HG03520 (cell line): ENCODE data around the gene PELO.
"Not testable (repeated sequence)": the region's sequence is repeated elsewhere in the genome, so short reads cannot be mapped to it uniquely, and the experiment has no call there.

Source experiments
- ATAC-seq: cut with Tn5 transposase; IDR thresholded peaks from one replicate; pipeline ENCODE4 v1.9.1; 2021; ENCODE audit warnings: mild to moderate bottlenecking, moderate library complexity; ENCODE audit not compliant: unreplicated experiment

Gene PELO, protein sequence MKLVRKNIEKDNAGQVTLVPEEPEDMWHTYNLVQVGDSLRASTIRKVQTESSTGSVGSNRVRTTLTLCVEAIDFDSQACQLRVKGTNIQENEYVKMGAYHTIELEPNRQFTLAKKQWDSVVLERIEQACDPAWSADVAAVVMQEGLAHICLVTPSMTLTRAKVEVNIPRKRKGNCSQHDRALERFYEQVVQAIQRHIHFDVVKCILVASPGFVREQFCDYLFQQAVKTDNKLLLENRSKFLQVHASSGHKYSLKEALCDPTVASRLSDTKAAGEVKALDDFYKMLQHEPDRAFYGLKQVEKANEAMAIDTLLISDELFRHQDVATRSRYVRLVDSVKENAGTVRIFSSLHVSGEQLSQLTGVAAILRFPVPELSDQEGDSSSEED

DNA sequence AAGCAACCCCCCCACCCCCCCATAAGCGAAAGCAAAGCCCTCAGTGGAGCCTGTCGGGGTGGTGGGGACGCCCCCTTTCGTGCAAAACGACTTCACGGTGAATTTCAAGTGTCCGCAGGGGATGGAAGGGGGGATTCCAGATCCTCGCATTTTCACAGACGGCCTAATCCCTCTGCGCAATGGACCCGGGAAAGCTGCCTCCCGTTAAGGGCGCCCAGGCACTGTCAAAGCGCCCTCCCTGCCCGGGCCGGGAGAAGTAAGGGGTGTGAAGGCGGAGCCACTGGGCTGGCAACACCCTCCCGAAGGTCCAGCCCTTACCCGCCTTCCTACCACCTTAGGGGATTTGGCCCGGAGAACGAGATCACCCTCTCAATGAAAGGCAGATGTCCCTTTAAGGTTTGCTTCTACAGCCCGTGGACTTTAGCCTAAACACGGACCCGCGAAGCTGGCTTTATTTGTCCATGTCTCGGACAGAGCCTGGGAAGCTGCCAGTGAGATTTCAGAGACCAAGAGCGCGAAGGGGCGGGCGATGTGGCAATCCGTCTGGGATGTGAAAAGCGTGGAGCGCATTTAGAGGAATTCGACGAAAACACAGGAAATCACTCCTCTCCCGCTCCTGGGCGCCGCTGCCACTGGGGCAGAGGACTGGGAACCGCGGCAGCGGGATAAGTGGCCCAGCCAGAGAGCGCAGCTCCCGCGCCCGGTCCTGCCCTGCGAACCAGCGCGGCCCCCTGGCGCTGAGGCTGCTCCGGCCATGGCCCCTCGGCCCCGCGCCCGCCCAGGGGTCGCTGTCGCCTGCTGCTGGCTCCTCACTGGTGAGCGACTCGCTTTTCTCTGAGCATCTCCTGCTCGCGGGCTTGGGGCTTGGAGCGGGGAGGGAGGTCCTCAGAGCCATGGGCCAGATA lies at the start of gene PELO, which contains the start of gene ITGA1:
Gene PELO, plus strand, starts transcription at position 317 of the 905 bp plus-strand sequence. CDS start 12,479 bp downstream, outside the sequence.
Gene ITGA1, plus strand, starts transcription at position 317 of the 905 bp plus-strand sequence. Its CDS starts 438 bp downstream, at position 755.
- ATAC-seq: peak; percentile 57

DNA sequence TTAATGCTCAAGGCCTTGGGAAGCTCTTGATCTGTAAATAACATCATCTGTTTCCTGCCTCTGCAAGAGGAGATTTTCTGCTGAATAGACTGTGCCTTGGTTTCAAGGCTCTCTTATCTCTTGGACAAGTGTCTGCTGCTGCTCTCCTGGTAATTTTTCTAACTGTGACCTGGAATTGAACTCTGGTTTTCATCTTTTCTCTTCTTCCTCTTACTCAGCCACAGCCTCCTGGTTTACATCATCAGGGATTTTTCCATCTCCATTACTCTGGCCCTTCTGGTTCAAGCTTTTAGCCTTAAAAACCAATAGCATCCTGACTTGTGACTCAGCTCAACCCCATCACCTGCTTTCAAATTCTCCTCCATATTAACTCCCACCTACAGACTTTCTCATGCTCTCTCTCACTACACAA lies 49.6 kb upstream of the PELO start:
- peak; percentile 57 for ATAC-seq

DNA sequence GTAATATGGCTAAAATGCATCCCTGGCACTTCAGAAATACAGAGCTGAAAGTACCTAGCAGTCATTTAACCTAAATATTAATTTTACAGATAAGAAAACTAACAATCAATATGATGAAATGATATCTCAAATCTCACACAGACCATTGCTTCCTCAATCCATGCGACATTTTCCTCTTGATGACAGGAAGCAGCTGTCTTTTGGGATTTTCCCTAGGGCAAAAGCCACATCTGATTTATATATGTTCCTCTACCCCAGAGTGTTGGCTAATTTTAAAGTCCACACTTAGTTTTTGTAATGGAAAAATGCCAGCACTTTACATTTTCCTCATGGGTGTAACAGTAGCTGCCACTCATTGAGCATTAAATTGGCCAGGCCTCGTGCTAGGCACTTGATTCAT lies 47.7 kb upstream of the PELO start:
- ATAC-seq: no peak

DNA sequence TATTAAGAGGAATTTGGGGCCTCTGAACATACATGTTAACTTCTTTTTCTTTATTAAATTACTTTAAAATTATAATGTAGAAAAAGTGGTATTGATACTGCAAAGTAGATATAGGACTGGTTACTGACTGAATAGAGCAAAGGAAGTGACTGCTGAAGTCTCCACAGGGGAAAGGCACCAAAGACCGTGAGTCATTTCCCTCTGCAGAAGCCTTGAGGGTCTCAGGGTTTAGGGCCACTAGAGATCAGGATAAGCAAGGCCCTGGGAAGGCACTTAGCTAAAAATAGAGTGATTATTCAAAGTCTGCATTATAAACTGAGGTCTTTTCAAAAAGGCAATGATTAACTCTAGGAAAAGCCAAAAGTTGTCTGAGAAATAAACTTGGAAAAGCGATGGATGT lies 44.7 kb upstream of the PELO start:
- no peak for ATAC-seq

DNA sequence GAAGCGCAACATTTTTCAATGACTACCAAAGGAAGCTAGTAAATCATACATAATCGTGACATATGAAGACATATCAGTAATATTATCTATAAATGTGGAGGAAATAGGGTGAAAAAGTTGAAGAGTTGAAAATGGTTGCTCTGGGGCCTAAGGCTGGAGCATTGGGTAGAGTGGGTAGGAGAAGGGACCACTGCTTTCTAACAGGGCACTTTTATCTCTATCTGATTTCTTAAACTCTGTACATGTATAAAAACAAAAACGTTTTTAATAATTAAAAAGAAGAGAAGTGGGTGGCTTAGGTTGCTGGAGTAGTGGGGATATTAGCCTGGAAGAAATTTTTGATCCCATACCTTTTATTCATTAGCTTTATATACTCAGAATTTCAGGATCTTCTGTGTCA lies 44.2 kb upstream of the PELO start:
- no peak for ATAC-seq

DNA sequence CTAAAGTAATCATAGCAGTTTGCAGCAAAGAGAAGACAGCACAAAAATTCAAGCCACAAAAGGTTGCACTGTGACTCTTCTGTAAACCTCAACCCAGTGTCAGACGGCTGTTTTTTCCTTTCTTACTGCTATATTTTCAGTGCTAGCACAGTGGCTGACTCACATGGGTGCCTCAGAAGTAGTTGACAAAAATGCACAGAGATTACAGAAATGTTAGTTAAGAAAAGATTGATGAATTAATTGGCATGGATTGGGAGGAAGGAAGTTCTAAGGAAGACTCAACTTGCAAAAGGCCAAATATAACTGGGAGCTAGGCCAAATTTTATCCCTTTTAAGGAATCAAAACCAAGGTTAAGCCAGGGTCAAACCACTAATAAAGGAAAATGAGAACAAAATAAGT lies 43.7 kb upstream of the PELO start:
- ATAC-seq: peak; percentile 58

DNA sequence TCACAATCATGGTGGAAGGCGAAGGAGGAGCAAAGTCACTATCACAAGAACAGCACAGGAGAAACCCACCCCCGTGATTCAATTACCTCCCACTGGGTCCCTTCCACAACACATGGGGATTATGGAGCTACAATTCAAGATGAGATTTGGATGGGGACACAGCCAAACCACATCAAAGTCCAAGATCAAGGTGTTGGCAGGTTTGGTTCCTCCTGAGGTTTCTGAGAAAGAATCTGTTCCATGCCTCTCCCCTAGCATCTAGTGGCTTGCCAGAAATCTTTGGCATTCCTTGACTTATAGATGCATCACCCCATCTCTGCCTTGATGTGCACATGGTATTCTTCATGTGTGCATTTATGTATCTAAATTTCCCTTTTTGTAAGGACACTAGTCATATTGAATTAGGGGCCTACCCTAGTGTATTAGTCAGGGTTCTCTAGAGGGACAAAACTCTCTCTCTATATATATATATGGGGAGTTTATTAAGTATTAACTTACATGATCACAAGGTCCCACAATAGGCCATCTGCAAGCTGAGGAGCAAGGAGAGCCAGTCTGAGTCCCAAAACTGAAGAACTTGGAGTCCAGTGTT lies 42.8 kb upstream of the PELO start:
- not testable (repeated sequence) for ATAC-seq

DNA sequence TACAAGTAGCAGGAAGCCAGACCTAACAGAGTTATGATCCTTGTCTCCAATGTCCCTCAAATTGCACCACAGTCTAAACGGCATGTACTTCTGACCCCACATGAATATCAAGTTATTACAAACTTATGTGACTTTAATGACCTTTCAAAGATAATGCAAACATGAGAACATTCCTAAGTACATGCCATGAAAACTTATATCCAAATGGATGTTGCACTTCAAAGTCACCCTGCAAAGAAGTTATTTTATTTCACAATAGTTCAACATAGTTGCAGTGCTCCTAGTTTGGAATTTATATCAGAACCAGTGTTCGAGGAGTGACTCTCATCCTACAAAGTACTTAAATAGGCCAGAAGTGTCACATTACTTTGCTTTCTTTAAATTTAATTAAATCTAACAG lies 41.2 kb upstream of the PELO start:
- no peak for ATAC-seq

DNA sequence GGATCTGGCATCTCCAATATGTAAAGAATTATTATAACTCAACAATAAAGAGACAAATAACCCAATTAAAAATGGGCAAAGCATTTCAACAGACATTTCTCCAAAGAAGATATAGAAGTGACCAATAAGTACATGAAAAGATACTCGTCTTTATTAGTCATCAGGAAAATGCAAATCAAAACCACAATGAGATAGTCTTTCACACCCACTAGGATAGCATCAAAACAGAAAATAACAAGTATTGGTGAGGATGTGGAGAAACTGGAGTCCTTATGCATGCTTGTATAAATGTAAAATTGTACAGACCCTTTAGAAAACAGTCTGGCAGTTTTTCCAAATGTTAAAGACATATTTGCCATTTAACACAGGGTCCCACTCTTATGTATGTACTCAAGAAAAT lies 39.1 kb upstream of the PELO start:
- ATAC-seq: no peak

DNA sequence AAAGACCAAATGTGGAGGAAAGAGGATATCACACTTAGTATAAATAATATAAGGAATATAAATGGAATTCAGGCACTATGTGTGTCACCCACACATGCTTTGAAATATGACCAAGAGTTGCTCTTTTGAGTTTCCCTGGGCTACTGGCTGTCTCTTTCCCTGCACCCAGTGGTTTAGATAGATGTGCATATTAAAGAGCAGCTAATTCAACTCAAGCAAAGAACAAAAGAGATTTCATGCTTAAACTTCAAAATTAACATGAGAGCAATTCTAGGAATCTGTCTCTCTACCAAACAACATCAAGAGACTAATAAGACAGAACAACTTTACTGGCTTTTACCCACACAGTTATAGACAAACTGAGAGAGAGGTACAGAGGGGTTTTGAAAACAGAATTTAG lies 38.0 kb upstream of the PELO start:
- no peak for ATAC-seq

DNA sequence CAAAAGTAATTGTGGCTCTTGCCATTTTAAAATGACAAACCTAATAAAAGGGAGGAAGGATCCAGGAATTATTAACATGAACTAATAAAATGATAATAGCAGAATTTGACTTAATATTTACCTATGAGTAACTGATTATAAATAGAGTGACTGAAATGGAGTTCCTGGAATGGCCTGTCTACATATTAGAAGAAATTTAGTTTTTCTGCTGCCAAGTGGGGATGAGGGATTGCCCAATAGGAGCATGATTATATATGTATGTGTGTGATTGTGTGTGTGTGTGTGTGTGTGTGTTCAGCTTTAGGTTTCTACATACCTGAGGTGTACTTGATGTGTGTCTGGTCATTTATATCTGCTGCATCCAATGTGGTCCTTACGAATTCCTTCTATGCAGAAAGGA lies 36.6 kb upstream of the PELO start:
- ATAC-seq: no peak

DNA sequence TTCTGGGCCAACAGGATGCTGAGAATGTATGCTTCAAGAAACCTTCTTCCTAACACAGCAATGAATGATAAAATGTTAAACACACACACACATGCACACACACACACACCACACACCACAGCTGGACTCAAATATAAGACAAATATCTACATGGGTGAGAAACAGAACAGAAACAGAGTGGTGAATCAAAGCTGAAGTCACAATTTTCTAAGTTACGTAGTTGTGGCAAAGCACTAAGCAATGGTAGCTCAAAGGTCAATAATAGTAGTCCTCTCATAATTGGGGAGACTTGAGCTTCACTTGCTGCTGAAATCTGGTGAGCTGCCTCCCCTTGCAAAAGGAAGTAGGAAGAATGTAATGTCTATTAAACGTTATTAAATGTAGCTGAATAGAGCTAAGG lies 33.7 kb upstream of the PELO start:
- no peak for ATAC-seq

DNA sequence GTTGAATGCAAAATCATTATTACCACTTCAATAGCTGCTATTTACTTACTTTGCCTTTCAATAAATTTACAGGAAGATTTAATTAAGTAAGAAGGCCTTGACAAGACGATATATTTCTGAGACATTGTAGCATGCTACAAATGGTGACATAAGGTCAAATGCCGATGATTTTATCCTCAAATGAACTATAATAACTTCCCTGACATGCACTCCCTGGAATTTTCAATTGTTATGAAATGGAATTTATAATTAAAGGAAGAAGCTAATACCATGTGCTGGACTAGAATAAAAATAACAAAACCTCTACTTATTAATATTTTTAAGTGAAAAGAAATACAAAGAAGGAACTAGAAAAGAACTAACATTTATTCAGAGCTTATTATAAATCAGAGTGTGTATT lies 30.2 kb upstream of the PELO start:
- no peak for ATAC-seq

DNA sequence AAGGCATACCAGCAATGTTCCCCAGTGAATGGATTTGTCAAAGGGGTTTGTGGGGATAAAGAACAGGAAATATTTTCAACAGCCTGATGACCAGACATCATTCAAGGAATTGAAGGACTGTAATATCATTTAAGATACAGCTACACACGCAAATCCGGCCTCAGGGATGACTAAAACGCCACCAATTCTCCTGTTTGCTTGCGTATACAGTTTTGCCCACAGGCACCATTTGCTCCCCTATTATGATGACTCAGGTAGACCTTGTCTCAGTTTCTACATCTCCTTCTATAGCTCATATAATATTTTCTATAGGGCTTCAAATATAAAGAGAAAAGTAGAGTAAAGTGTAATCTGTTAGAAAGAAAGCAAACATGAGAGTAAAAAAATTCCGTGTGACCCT lies 29.7 kb upstream of the PELO start:
- ATAC-seq: no peak

DNA sequence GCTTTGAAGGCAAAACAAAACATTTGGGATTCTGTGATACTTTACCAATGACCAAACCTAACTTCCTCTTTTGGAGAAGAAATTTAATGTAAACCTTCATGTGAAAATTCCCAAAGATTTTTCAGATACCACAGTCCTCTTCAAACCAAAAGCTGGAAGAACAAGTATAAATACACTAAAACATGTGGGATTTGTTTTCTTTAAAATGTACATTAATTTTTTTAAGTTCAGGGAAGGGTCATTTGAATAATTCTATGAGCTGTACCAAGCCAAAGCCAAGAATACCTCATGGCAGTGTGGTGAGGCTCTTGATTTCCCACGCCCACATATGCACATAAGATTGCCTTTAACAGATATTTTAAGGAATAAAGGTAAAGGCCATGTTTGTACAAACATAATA lies 28.4 kb upstream of the PELO start:
- no peak for ATAC-seq

DNA sequence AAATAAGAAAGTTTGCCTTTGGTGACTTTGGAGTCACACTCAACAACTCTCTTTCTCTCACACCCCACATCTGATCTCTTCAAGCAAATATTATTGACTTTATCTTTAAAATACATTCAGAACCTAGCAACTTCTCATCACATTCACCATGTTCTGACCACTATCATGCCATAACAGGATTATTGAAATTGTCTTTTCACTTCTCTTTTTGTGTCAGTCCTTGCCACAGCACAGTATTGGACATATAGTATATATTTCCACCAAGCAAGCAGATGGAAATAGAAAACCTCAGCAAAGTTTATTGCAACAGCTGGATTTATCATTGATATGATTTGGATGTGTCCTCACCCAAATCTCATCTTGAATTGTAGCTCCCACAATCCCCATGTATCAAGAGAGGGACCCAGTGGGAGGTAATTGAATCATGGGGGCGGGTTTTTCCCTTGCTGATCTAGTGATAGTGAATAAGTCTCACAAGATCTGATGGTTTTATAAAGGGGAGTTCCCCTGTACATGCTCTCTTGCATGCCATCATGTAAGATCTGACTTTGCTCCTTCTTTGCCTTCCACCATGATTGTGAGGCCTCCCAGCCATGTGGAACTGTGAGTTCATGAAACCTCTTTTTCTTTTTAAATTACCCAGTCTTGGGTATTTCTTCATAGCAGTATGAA lies 26.9 kb upstream of the PELO start:
- no peak for ATAC-seq

DNA sequence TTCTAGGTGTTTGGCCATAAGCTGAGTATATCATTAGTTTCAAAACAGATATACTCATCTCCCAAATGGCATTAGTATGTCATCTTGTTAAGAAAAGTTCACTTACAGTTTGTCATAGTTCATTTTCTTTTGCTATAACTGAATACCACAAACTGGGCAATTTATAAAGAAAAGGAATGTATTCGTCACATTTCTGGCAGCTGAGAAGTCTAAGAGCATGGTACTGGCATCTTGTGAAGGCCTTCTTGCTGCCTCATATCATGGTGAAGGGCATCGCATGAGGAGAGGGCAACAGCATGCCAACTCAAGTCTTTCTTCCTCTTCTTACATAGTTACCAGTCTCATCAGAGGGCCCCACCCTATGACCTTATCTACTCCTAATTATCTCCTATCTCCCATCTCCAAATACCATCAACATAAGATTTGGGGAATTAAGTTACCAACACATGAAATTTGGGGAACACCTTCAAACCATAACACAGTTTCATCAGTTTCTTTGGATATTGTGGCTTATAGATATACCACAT lies 20.4 kb upstream of the PELO start:
- no peak for ATAC-seq

DNA sequence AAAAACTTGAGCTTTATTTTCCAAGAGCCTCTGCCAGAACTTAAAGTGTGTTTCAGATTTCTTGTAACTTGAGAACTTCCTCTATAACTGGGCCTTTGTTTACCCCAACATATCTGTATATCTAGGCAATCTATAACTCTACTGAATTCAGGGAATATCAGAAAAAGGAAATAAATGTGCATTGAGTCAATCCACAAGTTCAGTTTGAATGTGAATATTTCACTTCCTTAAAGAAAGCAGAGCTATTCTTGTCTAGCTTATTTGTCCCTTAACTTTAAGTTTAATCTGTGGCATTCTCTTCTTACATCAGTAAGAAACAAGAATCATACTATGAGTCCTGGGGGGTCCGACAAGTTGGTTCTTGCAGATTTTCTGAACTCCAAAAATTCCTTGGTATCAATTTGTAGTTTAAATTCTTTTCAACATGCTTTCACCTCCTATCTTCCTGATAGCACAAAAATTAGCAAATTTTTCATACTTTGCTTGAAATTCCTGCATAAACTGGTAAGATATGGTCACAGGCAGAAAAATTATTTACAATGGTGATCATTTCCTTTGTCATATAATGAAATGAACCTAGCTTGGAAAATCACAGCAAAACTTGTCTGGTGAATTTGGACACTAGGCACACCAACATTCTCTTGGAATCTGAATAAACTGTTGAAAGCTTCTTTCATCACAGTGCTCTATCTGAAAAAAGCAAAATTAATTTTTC lies 19.8 kb upstream of the PELO start:
- peak; percentile 36 for ATAC-seq

DNA sequence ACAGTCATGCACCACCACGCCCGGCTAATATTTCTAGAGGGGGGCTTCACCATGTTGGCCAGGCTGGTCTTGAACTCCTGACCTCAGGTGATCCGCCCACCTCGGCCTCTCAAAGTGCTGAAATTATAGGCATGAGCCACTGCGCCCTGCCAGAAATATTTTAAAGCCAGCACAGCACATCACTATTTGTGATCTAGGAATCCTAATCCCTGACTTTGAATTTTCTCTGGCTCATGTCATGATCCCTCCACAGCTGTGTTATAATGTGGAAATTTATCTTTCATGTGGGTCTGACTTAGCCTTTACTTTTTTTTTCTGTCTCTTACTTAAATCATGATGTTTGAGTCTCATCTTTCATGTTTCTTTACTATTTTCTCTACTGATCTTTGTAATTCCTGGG lies 18.7 kb upstream of the PELO start:
- no peak for ATAC-seq

DNA sequence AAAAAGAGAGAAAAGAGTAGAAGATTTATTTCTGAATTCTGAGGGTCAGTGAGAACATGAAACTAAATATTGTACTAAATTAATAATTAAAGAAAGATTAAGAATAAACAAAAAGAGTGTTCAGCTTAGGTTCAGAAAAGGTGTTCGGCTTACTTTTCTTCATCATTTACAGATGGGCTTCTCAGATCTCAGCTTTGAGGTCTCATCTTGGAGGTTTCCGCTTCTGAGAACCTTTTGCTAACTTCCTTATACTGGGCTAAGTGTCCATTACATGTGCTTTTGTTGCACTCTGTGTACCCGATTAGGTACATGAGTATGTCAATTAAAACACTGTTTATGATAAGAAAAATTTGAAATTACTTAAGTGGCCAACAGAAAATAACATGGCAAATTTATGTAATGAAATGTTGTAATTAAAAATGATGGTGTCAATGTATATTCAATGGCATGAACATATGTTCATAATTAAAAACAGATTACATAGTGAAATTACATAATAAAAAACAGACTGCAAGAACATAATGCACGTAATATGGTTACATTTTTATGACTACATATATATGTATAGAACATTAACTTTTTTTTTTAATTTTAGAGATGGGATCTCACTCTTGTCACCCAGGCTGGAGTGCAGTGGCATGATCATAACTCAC lies 17.3 kb upstream of the PELO start:
- no peak for ATAC-seq
